ENCODE measurements around the gene COX5A.

The COX5A gene

DNA sequence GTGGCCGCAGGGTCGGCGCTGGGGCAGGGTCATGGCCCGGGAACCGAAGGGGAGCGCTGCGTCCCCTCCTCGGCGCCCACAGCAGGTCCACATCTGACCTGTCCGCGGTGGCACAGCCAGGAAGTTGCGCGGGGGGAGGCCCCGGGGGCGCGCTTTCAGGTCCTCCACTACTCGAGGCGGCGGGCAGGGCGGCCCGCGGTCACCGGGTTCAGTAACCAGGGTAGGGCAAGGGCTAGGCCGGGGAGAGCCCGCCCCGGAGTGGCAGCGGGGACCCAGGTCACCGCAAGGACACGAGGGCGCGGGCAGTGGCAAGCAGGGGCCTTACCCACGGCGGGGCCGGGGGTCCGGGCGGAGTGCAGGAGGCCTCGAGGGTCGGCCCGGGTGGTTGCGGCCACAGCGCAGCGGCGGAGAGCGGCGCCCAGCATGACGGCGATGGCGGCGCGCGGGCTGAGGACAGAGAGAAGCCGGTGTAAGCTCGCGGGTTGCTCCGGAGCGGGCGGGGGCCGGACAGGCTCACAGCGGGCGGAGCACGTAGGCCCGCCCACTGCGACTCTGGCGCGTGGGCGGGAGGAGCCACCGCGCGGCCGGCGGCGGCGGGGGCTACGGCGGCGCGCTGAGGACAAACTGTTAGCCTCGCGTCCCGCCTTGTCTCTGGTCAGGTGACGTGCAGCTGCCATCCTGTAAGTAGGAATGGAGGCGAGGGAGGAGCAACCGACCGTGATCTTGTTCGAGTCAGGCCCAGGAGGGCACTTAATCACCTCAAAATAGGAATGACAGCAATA is at the start of gene COX5A:
Gene COX5A (minus strand): TSS at position 484 of the 782 bp plus-strand sequence. CDS start 59 bp downstream, at position 425.
- peak; percentile 97 for DNase-seq (ENCODE audit: low read depth)

DNA sequence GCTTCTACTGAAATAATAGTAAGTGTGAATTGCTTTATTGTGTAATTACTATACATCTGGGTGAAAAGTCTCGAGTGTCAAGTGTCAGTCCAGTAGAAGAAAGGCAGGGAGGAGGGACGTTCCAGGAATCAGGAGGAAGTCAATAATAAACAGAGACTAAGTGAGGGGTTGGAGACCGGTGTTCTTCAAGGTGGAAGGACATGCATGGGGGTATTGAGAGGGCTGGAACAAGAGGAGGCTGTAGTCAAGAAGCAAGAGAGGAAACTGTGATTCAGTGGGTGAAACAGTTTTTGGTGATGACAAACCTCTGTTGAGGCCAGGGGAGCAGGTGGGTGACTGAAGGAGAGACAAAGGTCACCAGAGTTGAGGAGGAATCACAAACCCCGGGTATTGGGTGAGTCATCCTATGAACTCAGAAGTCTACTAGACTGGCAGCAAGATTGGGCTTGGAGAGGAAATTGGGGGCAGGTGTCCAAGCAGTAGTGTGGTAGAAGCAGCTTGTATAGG is 45.9 kb upstream of the COX5A start:
- DNase-seq (ENCODE audit: low read depth), result no peak

GRCh38 chr15:74982183-74982582 is 44.3 kb upstream of the COX5A start:
- peak; percentile 98 for DNase-seq (ENCODE audit: low read depth)

- peak; percentile 56 for DNase-seq (ENCODE audit: low read depth)
These were observed 40.6 kb upstream of the COX5A start for GRCh38 chr15:74978503-74978902.

- DNase-seq (ENCODE audit: low read depth), result no peak
These were observed 40.2 kb upstream of the COX5A start for GRCh38 chr15:74978077-74978476.

GRCh38 chr15:74977599-74977998 is 39.7 kb upstream of the COX5A start:
- DNase-seq (ENCODE audit: low read depth), result peak; percentile 46

- DNase-seq (ENCODE audit: low read depth), result no peak
These were observed 38.3 kb upstream of the COX5A start for GRCh38 chr15:74976159-74976558.

DNA sequence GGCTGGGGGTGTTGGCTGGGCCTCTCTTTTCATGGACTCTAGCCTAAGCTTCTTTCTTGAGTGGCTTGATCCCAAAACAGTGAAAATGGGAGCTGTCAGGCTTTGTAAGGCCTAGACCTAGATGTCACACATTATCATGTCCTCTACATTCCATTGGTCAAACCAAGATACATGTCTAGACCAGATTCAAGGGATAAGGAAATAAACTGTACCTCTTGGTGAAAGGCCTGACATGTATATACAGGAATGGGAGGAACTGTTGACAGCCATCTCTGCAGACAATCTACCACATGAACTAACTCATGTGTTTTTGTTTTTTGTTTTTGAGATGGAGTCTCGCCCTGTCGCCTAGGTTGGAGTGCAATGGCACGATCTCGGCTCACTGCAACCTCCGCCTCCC is 29.8 kb upstream of the COX5A start:
- DNase-seq (ENCODE audit: low read depth), result no peak

DNA sequence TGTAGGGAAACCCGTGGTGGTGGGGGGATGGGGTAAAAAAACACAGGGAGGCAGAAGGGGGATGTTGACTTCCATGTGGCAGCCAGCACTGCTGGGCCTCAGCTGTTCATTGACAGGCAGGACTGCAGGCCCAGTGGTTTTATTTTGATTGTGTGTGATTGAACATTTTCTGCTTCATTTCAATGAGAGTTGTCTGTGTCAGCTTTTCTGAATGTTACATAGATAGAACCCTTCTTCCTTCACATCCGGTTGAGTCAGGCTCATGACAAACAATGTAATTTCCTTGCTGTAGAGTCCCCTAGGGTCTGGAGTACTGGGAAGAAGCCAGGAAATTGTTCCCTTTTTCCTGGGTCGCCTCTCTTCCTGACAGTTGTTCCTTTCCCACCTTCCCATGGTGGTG is 26.9 kb upstream of the COX5A start:
- DNase-seq (ENCODE audit: low read depth), result peak; percentile 15

GRCh38 chr15:74963213-74963612 is 25.3 kb upstream of the COX5A start:
- DNase-seq (ENCODE audit: low read depth), result no peak

- no peak for DNase-seq (ENCODE audit: low read depth)
These were observed 24.8 kb upstream of the COX5A start for GRCh38 chr15:74962671-74963070.

GRCh38 chr15:74962219-74962618 is 24.3 kb upstream of the COX5A start:
- no peak for DNase-seq (ENCODE audit: low read depth)

DNA sequence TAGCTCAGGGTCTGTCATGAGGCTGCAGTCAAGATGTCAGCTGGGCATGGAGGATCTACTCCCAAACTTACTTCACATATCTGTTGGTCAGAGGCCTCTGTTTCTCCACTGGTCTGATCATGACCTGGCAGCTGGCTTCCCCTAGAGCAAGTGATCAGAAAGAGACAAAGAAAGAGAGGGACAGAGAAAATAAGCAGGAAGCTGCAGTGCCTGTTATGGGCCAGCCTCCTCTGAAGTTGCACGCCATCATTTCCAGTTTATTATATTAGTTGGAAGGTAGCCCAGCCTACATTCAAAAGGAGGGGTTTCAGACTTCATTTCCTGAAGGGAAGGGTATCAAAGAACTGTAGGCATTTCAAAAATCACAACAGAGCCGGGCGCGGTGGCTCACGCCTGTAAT is 23.7 kb upstream of the COX5A start:
- no peak for DNase-seq (ENCODE audit: low read depth)

- DNase-seq (ENCODE audit: low read depth), result no peak
These were observed 23.2 kb upstream of the COX5A start for GRCh38 chr15:74960995-74961588.

- DNase-seq (ENCODE audit: low read depth), result no peak
These were observed 22.4 kb upstream of the COX5A start for GRCh38 chr15:74960286-74960685.

DNA sequence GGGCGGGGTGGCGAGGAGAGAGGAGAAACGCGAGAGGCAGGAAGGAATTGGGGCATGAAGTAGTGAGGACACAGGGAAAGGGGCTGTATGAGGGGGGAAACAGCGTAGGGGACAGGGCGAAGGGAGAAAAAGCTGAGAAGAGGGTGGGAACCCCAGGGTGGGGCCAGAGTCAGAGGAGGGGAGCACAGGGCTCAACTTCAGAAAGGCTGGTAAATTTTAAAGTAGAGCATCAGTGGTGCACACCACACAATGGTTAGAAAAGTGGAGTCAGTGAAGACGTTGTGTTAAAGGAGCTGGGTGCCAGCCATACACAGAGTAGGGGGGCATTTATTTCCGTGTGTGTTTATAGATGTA is 21.7 kb upstream of the COX5A start:
- no peak for DNase-seq (ENCODE audit: low read depth)

GRCh38 chr15:74958908-74959585 is 21.2 kb upstream of the COX5A start:
- no peak for DNase-seq (ENCODE audit: low read depth)

GRCh38 chr15:74958320-74958907 is 20.5 kb upstream of the COX5A start:
- DNase-seq (ENCODE audit: low read depth), result no peak

- DNase-seq (ENCODE audit: low read depth), result peak; percentile 13
These were observed 19.7 kb upstream of the COX5A start for GRCh38 chr15:74957476-74958035.

- DNase-seq (ENCODE audit: low read depth), result peak; percentile 80
These were observed 19.0 kb upstream of the COX5A start, which contains the start of gene RPP25 for GRCh38 chr15:74956648-74957475. TSS of gene RPP25 (minus strand) at chr15:74956772. CDS start at chr15:74956583, 189 bp downstream.

Measured in amniotic epithelial cell (primary cell).